ENCODE data around the gene STK16. TPM values are rescaled to one million over a fixed set of nuclear protein-coding genes. Genes with fewer than 3 reads are reported as not detected.

STK16 gene
- total RNA-seq, 1 donor from 2014 or later, result 19.1 TPM

GRCh38 chr2:219248845-219249202, 3.5 kb downstream of the STK16 start:
- Mint-ChIP-seq H3K27ac (ENCODE audit: unreplicated experiment) (peak overlapping the region; percentile 91), H3K4me3 (ENCODE audit: unreplicated experiment) (peak overlapping the region; percentile 58), H3K4me1 (ENCODE audit: low read depth, unreplicated experiment) (peaks cover 36% of the 10 kb centered on the region), H3K36me3 (ENCODE audit: low read depth, unreplicated experiment) (peaks cover 5% of the 10 kb centered on the region), H3K27me3 (ENCODE audit: low read depth, unreplicated experiment) (no peaks in the 10 kb centered on the region), H3K9me3 (ENCODE audit: unreplicated experiment) (no peaks in the 10 kb centered on the region)
- TF ChIP-seq CTCF (IDR thresholded peaks at IDR 0.05; ENCODE audit: insufficient read depth, low read depth, low read length) (no peak), EZH2 (IDR thresholded peaks at IDR 0.05; ENCODE audit: insufficient read depth, low read length) (no peak)
- no peak overlapping the region for H3K4me3 ChIP-seq (ENCODE audit: insufficient read depth, low read depth, low read length)
- no peak for FAIRE-seq
- peaks cover 4% of the 10 kb centered on the region for H4K20me1 ChIP-seq (ENCODE audit: insufficient read depth, low read length)
- peaks cover 29% of the 10 kb centered on the region for H3K79me2 ChIP-seq (ENCODE audit: insufficient read depth, low read length)
- peak overlapping the region; percentile 66 for H3K9ac ChIP-seq (ENCODE audit: low read length)
- peak overlapping the region; percentile 72 for H3K4me2 ChIP-seq (ENCODE audit: low read length)
- H3K36me3 ChIP-seq (ENCODE audit: insufficient read depth, low read length), result no peaks in the 10 kb centered on the region
- no peaks in the 10 kb centered on the region for H3K9me3 ChIP-seq (ENCODE audit: insufficient read depth, low read depth, low read length)
- no peak for DNase-seq (ENCODE audit: low read depth)
- no peaks in the 10 kb centered on the region for H3K27me3 ChIP-seq (ENCODE audit: insufficient read depth, low read length)
- H3K27ac ChIP-seq (ENCODE audit: low read depth, low read length), result peak overlapping the region; percentile 68
- H3K4me1 ChIP-seq (ENCODE audit: insufficient read depth, low read length), result peaks cover 52% of the 10 kb centered on the region
- no peak overlapping the region for H2AFZ ChIP-seq (ENCODE audit: low read depth, low read length)

GRCh38 chr2:219249203-219249980, 4.1 kb downstream of the STK16 start:
- no peaks in the 10 kb centered on the region for H3K9me3 ChIP-seq (ENCODE audit: insufficient read depth, low read depth, low read length)
- Mint-ChIP-seq H3K27me3 (ENCODE audit: low read depth, unreplicated experiment) (no peaks in the 10 kb centered on the region), H3K4me1 (ENCODE audit: low read depth, unreplicated experiment) (peaks cover 36% of the 10 kb centered on the region), H3K36me3 (ENCODE audit: low read depth, unreplicated experiment) (peaks cover 5% of the 10 kb centered on the region), H3K9me3 (ENCODE audit: unreplicated experiment) (no peaks in the 10 kb centered on the region), H3K27ac (ENCODE audit: unreplicated experiment) (peak overlapping the region; percentile 91), H3K4me3 (ENCODE audit: unreplicated experiment) (peak overlapping the region; percentile 58)
- H3K27me3 ChIP-seq (ENCODE audit: insufficient read depth, low read length), result peaks cover 5% of the 10 kb centered on the region
- peak overlapping the region; percentile 72 for H3K4me2 ChIP-seq (ENCODE audit: low read length)
- FAIRE-seq (no peak), DNase-seq (ENCODE audit: low read depth) (peak; percentile 59)
- peak overlapping the region; percentile 68 for H3K27ac ChIP-seq (ENCODE audit: low read depth, low read length)
- no peaks in the 10 kb centered on the region for H3K36me3 ChIP-seq (ENCODE audit: insufficient read depth, low read length)
- peaks cover 29% of the 10 kb centered on the region for H3K79me2 ChIP-seq (ENCODE audit: insufficient read depth, low read length)
- H3K4me3 ChIP-seq (ENCODE audit: insufficient read depth, low read depth, low read length), result no peak overlapping the region
- TF ChIP-seq EZH2 (IDR thresholded peaks at IDR 0.05; ENCODE audit: insufficient read depth, low read length) (no peak), CTCF (IDR thresholded peaks at IDR 0.05; ENCODE audit: insufficient read depth, low read depth, low read length) (no peak)
- H3K9ac ChIP-seq (ENCODE audit: low read length), result peak overlapping the region; percentile 66
- H2AFZ ChIP-seq (ENCODE audit: low read depth, low read length), result no peak overlapping the region
- peaks cover 57% of the 10 kb centered on the region for H3K4me1 ChIP-seq (ENCODE audit: insufficient read depth, low read length)
- H4K20me1 ChIP-seq (ENCODE audit: insufficient read depth, low read length), result peaks cover 4% of the 10 kb centered on the region

Measured in astrocyte (in vitro differentiated cells and primary cell).